H1 (cell line): ENCODE measurements around the gene SLC1A2. TPM values are rescaled to one million over a fixed set of nuclear protein-coding genes. Genes with fewer than 3 reads are reported as not detected.

Experiments used
- CTCF ChIA-PET: fragments of 300-600 bp; sonication (Branson Sonifier 250); formaldehyde crosslinking; loops from one replicate; lab custom pipeline; 2021; ENCODE audit not compliant: partially characterized antibody; lab: Charles Lee
- POLR2A ChIA-PET: fragments of 300-600 bp; sonication (Branson Sonifier 250); formaldehyde crosslinking; loops from one replicate; lab custom pipeline; 2021; ENCODE audit warnings: inconsistent platforms; ENCODE audit not compliant: partially characterized antibody; lab: Charles Lee
- DNase-seq, 2 experiments: peaks; one replicate each; pipeline versions ENCODE4 v3.0.0 to v3.0.0-alpha.2; 2010 to 2022; ENCODE audit warnings: low spot score in 2 of 2, low read depth in 1 of 2, mixed read lengths in 1 of 2
- FAIRE-seq: peaks from 2 replicates; lab custom pipeline; 2011; peaks lifted over from hg19 to GRCh38; lab: Jason Lieb, UNC
- H2AFZ ChIP-seq: 2 replicates; pipeline ENCODE4 v1.8.1; 2012; ENCODE audit warnings: low read length, inconsistent platforms
- H2AK5ac ChIP-seq: 2 replicates; pipeline ENCODE4 v1.6.1; 2013; ENCODE audit warnings: low read depth, low read length
- H2BK120ac ChIP-seq: replicated peaks from 2 replicates; pipeline ENCODE3; 2013; ENCODE audit warnings: low read depth, low read length, inconsistent platforms
- H2BK12ac ChIP-seq: 2 replicates; pipeline ENCODE4 v1.6.1; 2013; ENCODE audit warnings: low read depth, low read length
- H2BK15ac ChIP-seq: 2 replicates; pipeline ENCODE4 v1.6.1; 2013; ENCODE audit warnings: low read length
- H2BK20ac ChIP-seq: 2 replicates; pipeline ENCODE4 v1.6.1; 2013; ENCODE audit warnings: low read length
- H2BK5ac ChIP-seq: 2 replicates; pipeline ENCODE4 v1.6.1; 2013; ENCODE audit warnings: low read depth, low read length
- H3K14ac ChIP-seq: 2 replicates; pipeline ENCODE4 v1.6.1; 2013; ENCODE audit warnings: inconsistent platforms; ENCODE audit not compliant: insufficient read length
- H3K18ac ChIP-seq: 2 replicates; pipeline ENCODE4 v1.6.1; 2013; ENCODE audit warnings: low read length; ENCODE audit errors: extremely low read depth
- H3K23ac ChIP-seq: 2 replicates; pipeline ENCODE4 v1.6.1; 2013; ENCODE audit warnings: inconsistent platforms; ENCODE audit not compliant: insufficient read length
- H3K23me2 ChIP-seq: 2 replicates; pipeline ENCODE4 v1.6.1; 2013; ENCODE audit warnings: low read depth, low read length
- H3K27ac ChIP-seq: 2 replicates; pipeline ENCODE4 v1.6.1; 2011; ENCODE audit warnings: low read depth, low read length, inconsistent platforms
- H3K27me3 ChIP-seq, 4 experiments: replicated peaks in 1 of 4; 1 replicate in 1 of 4; 2 replicates in 3 of 4; pipeline versions ENCODE4 v1.6.1 to v1.8.1; 2011 to 2013; ENCODE audit warnings: low read length in 3 of 4, mild to moderate bottlenecking in 3 of 4, inconsistent platforms in 2 of 4, mixed read lengths in 2 of 4, moderate library complexity in 1 of 4; ENCODE audit not compliant: control insufficient read depth in 3 of 4, insufficient read depth in 3 of 4; ENCODE audit errors: extremely low read depth in 1 of 4
- H3K36me3 ChIP-seq, 4 experiments: 2 replicates each; pipeline versions ENCODE4 v1.6.1 to v1.8.1; 2011 to 2013; ENCODE audit warnings: mild to moderate bottlenecking in 4 of 4, low read length in 3 of 4, moderate library complexity in 2 of 4, control low read depth in 1 of 4, inconsistent platforms in 1 of 4; ENCODE audit not compliant: insufficient read depth in 4 of 4, control insufficient read depth in 2 of 4
- H3K4ac ChIP-seq: replicated peaks from 2 replicates; pipeline ENCODE3; 2013; ENCODE audit warnings: low read length, low read depth, mixed read lengths, inconsistent platforms; ENCODE audit not compliant: insufficient read length
- H3K4me1 ChIP-seq, 4 experiments: replicated peaks in 1 of 4; 1 replicate in 1 of 4; 2 replicates in 3 of 4; pipeline versions ENCODE4 v1.6.1 to v1.8.1; 2011 to 2013; ENCODE audit warnings: low read length in 3 of 4, inconsistent platforms in 2 of 4, mixed read lengths in 1 of 4; ENCODE audit not compliant: insufficient read depth in 4 of 4, control insufficient read depth in 3 of 4
- H3K4me2 ChIP-seq, 2 experiments: 2 replicates each; pipeline versions ENCODE4 v1.6.1 to v1.8.1; 2011 to 2013; ENCODE audit warnings: low read depth in 2 of 2, low read length in 2 of 2, control low read depth in 1 of 2, inconsistent platforms in 1 of 2, mild to moderate bottlenecking in 1 of 2; ENCODE audit not compliant: insufficient read depth in 1 of 2
- H3K4me3 ChIP-seq, 4 experiments: fragments of 200-600, 300-600 bp in 1 of 4; sonication (generic), shearing (Covaris generic), sonication (Bioruptor Twin) in 1 of 4; 2 replicates each; pipeline versions ENCODE4 v1.5.1 to v1.8.1; 2011 to 2016; ENCODE audit warnings: low read length in 4 of 4, low read depth in 3 of 4, control low read depth in 2 of 4, inconsistent platforms in 2 of 4, mild to moderate bottlenecking in 2 of 4, mixed read lengths in 1 of 4, moderate library complexity in 1 of 4; ENCODE audit not compliant: insufficient read depth in 2 of 4; ENCODE audit errors: extremely low read depth in 1 of 4
- H3K56ac ChIP-seq: replicated peaks from 2 replicates; pipeline ENCODE3; 2013; ENCODE audit warnings: low read depth, mild to moderate bottlenecking, mixed read lengths, low read length, inconsistent platforms; ENCODE audit not compliant: insufficient read length
- H3K79me1 ChIP-seq: 2 replicates; pipeline ENCODE4 v1.6.1; 2013; ENCODE audit warnings: low read depth, low read length, control low read depth
- H3K79me2 ChIP-seq, 2 experiments: 2 replicates each; pipeline versions ENCODE4 v1.6.1 to v1.8.1; 2012 to 2013; ENCODE audit warnings: low read length in 2 of 2, mild to moderate bottlenecking in 2 of 2, inconsistent platforms in 1 of 2; ENCODE audit not compliant: insufficient read depth in 2 of 2, control insufficient read depth in 1 of 2
- H3K9ac ChIP-seq, 4 experiments: replicated peaks in 1 of 4; 1 replicate in 1 of 4; 2 replicates in 3 of 4; pipeline versions ENCODE4 v1.6.1 to v1.8.1; 2011 to 2013; ENCODE audit warnings: low read depth in 3 of 4, low read length in 3 of 4, control low read depth in 2 of 4, mild to moderate bottlenecking in 2 of 4, moderate library complexity in 2 of 4, inconsistent platforms in 1 of 4; ENCODE audit errors: extremely low read depth in 1 of 4
- H3K9me3 ChIP-seq, 2 experiments: 2 replicates each; pipeline versions ENCODE4 v1.6.1 to v1.8.1; 2012 to 2013; ENCODE audit warnings: mild to moderate bottlenecking in 2 of 2, moderate library complexity in 2 of 2, control low read depth in 1 of 2, inconsistent platforms in 1 of 2, low read depth in 1 of 2, low read length in 1 of 2, mixed read lengths in 1 of 2; ENCODE audit not compliant: insufficient read depth in 2 of 2
- H4K20me1 ChIP-seq, 2 experiments: replicated peaks in 1 of 2; 2 replicates each; pipeline versions ENCODE3 to v1.8.1; 2011 to 2013; ENCODE audit warnings: inconsistent platforms in 2 of 2, low read length in 2 of 2, mild to moderate bottlenecking in 1 of 2; ENCODE audit not compliant: insufficient read depth in 2 of 2, control insufficient read depth in 1 of 2
- H4K5ac ChIP-seq: 2 replicates; pipeline ENCODE4 v1.6.1; 2013; ENCODE audit warnings: low read length, low read depth, mixed read lengths, inconsistent platforms; ENCODE audit not compliant: insufficient read length
- H4K8ac ChIP-seq: 2 replicates; pipeline ENCODE4 v1.8.0; 2013; ENCODE audit warnings: mild to moderate bottlenecking, moderate library complexity, low read length, inconsistent platforms; ENCODE audit not compliant: insufficient read depth; ENCODE audit errors: extremely low read depth
- H4K91ac ChIP-seq: replicated peaks from 2 replicates; pipeline ENCODE3; 2013; ENCODE audit warnings: low read length, mixed read lengths, inconsistent platforms; ENCODE audit not compliant: insufficient read length
- ATF3 ChIP-seq: IDR thresholded peaks from 2 replicates; pipeline ENCODE4 v1.6.1; 2011; ENCODE audit warnings: low read depth, mild to moderate bottlenecking, low read length; ENCODE audit not compliant: insufficient read depth
- BACH1 ChIP-seq: IDR thresholded peaks from 2 replicates; pipeline ENCODE4 v1.6.1; 2012; ENCODE audit warnings: low read length, improper control_type of control experiment
- BRCA1 ChIP-seq: IDR thresholded peaks from 2 replicates; pipeline ENCODE4 v1.6.1; 2012; ENCODE audit warnings: low read depth, low read length, improper control_type of control experiment
- CBX8 ChIP-seq: fragments of 300-800, 300-1000 bp; sonication (generic); IDR thresholded peaks from 2 replicates; pipeline ENCODE4 v1.7.1; 2016; ENCODE audit warnings: low read depth, low read length, borderline replicate concordance
- EZH2 ChIP-seq: fragments of 200-600 bp; sonication (generic); IDR thresholded peaks from 2 replicates; pipeline ENCODE4 v1.7.1; 2012; ENCODE audit warnings: low read depth, mild to moderate bottlenecking, moderate library complexity, low read length, inconsistent platforms; ENCODE audit not compliant: severe bottlenecking
- GTF2F1 ChIP-seq: IDR thresholded peaks from 2 replicates; pipeline ENCODE4 v1.6.1; 2012; ENCODE audit warnings: low read depth, low read length, improper control_type of control experiment, borderline replicate concordance
- JUND ChIP-seq: IDR thresholded peaks from 2 replicates; pipeline ENCODE4 v1.6.1; 2011; ENCODE audit warnings: mild to moderate bottlenecking, improper control_type of control experiment, low read length
- POLR2A ChIP-seq, 2 experiments: IDR thresholded peaks; 1 replicate in 1 of 2; 2 replicates in 1 of 2; pipeline ENCODE4 v1.6.1; 2011; ENCODE audit warnings: low read depth in 2 of 2, low read length in 2 of 2, mild to moderate bottlenecking in 2 of 2; ENCODE audit errors: control extremely low read depth in 1 of 2
- RNF2 ChIP-seq: fragments of 200-900, 300-1000 bp; sonication (generic); IDR thresholded peaks from 2 replicates; pipeline ENCODE4 v1.7.1; 2016; ENCODE audit warnings: borderline replicate concordance, low read depth, mild to moderate bottlenecking, antibody characterized with exemption, low read length; ENCODE audit not compliant: poor library complexity, severe bottlenecking; ENCODE audit errors: missing control alignments
- TEAD4 ChIP-seq: IDR thresholded peaks from 2 replicates; pipeline ENCODE4 v1.6.1; 2012; ENCODE audit warnings: low read depth, low read length, inconsistent platforms, mixed read lengths
- USF2 ChIP-seq: IDR thresholded peaks from 2 replicates; pipeline ENCODE4 v1.6.1; 2011; ENCODE audit warnings: low read length, improper control_type of control experiment
- WGBS, 2 experiments: shearing (Covaris generic) in 1 of 2; methylation state at CpG; one replicate each; pipeline versions ENCODE4 v1.1.6 to v1.1.7; 2013 to 2015; ENCODE audit warnings: low lambda C conversion rate in 2 of 2, mixed read lengths in 2 of 2, inconsistent platforms in 1 of 2, low coverage in 1 of 2, missing lambda C conversion rate in 1 of 2; ENCODE audit not compliant: insufficient replicate concordance in 2 of 2, insufficient coverage in 1 of 2, insufficient read length in 1 of 2; ENCODE audit errors: extremely low coverage in 1 of 2, missing lambda C conversion rate in 1 of 2; 5-methylcytosine and 5-hydroxymethylcytosine counted together
- polyA plus RNA-seq, 7 experiments: library from polyadenylated mRNA; depleted of rRNA in 3 of 7; stranded (reverse) in 5 of 7; unstranded in 2 of 7; fragments of >200 nt in 5 of 7; fragments of 200-250 nt in 2 of 7; gene quantifications; 1 replicate in 5 of 7; 2 replicates in 1 of 7; 4 replicates in 1 of 7; pipeline versions ENCODE4 v1.2.1 to v1.2.3, GENCODE V29; 2011 to 2013; ENCODE audit warnings: missing spikeins in 2 of 7, mixed read lengths in 2 of 7
- total RNA-seq: library from RNA; stranded (reverse); fragmentation: NEBNext Ultra II Directional; extraction: Animal tissue kit (Norgen Biotek cat#: 25700); gene quantifications from 2 replicates; pipeline ENCODE4 v1.2.1, GENCODE V29; 2021

The SLC1A2 gene
- total and polyA plus RNA-seq, 2 of the 8 experiments (the other 6 are each of a cell fraction or from before 2014, with no cell fraction given): 0.57 to 1.2 TPM

- no peak overlapping the region for H3K23ac ChIP-seq
- H2BK20ac ChIP-seq: no peak overlapping the region
- TF ChIP-seq USF2 (no peak), GTF2F1 (no peak), RNF2 (no peak), CBX8 (no peak), POLR2A (IDR thresholded peaks at IDR 0.05; ENCODE audit: control extremely low read depth in 1 of 2, low read depth in 2 of 2, low read length in 2 of 2) (no peak), ATF3 (no peak), BRCA1 (no peak), TEAD4 (no peak), EZH2 (no peak), BACH1 (no peak), JUND (no peak)
- FAIRE-seq (no peak), DNase-seq (no peak)
- H2BK15ac ChIP-seq: no peak overlapping the region; the same call in 1 of the 2 replicates
- H3K23me2 ChIP-seq: peaks cover 2% of the 10 kb centered on the region; the same call in 1 of the 2 replicates
- H3K18ac ChIP-seq: no peak overlapping the region
- H3K27ac ChIP-seq: no peak overlapping the region
- no peak overlapping the region for H3K56ac ChIP-seq
- H3K4ac ChIP-seq: no peak overlapping the region
- no peaks in the 10 kb centered on the region for H3K9me3 ChIP-seq
- no peak overlapping the region for H4K5ac ChIP-seq
- H3K27me3 ChIP-seq: no peaks in the 10 kb centered on the region
- H2AFZ ChIP-seq: no peak overlapping the region
- no peaks in the 10 kb centered on the region for H3K36me3 ChIP-seq
- ChIA-PET CTCF (interaction anchor here (0.6 to 1.1 kb wide), 2 partner anchors 30 to 268 kb away, joined by 4 read pairs; no protein-coding TSS in a partner anchor), POLR2A (no interaction called here)
- no peak overlapping the region for H3K4me2 ChIP-seq
- no peaks in the 10 kb centered on the region for H3K79me1 ChIP-seq
- no peaks in the 10 kb centered on the region for H3K79me2 ChIP-seq
- no peaks in the 10 kb centered on the region for H3K4me1 ChIP-seq
- H2AK5ac ChIP-seq: no peak overlapping the region
- H2BK120ac ChIP-seq: no peak overlapping the region
- no peak overlapping the region for H3K4me3 ChIP-seq
- no peaks in the 10 kb centered on the region for H4K20me1 ChIP-seq
- no peak overlapping the region for H2BK5ac ChIP-seq
- WGBS, 2 experiments: 93% methylated on average over 2 of the region's 2 CpGs; no CpG with 5 or more reads in 1 of the 2 experiments
- no peak overlapping the region for H4K8ac ChIP-seq
- no peak overlapping the region for H3K14ac ChIP-seq
- no peak overlapping the region for H3K9ac ChIP-seq
- H4K91ac ChIP-seq: no peak overlapping the region
- H2BK12ac ChIP-seq: no peak overlapping the region
Observed at GRCh38 chr11:35277827-35278226, 141.5 kb downstream of the SLC1A2 start.
